Cardiac fibroblast (primary cell): Measurements from ENCODE around the gene GRAP2.

Experiments
- DNase-seq, 2 donors: peaks; one replicate each; pipeline versions ENCODE4 v3.0.0 to v3.0.0-alpha.2; 2010; ENCODE audit warnings: low read depth in 2 of 2
- H3K4me3 ChIP-seq, 2 donors: replicated peaks in 1 of 2; 1 replicate in 1 of 2; 2 replicates in 1 of 2; pipeline ENCODE4 v1.5.1; 2011; ENCODE audit warnings: low read depth in 2 of 2, low read length in 2 of 2, mild to moderate bottlenecking in 2 of 2, moderate library complexity in 1 of 2
- TF ChIP-seq, protein P1 (sequence below): IDR thresholded peaks from one replicate; pipeline ENCODE4 v1.5.1; 2011; ENCODE audit warnings: low read depth, mild to moderate bottlenecking, low read length, inconsistent platforms

The GRAP2 gene

DNA sequence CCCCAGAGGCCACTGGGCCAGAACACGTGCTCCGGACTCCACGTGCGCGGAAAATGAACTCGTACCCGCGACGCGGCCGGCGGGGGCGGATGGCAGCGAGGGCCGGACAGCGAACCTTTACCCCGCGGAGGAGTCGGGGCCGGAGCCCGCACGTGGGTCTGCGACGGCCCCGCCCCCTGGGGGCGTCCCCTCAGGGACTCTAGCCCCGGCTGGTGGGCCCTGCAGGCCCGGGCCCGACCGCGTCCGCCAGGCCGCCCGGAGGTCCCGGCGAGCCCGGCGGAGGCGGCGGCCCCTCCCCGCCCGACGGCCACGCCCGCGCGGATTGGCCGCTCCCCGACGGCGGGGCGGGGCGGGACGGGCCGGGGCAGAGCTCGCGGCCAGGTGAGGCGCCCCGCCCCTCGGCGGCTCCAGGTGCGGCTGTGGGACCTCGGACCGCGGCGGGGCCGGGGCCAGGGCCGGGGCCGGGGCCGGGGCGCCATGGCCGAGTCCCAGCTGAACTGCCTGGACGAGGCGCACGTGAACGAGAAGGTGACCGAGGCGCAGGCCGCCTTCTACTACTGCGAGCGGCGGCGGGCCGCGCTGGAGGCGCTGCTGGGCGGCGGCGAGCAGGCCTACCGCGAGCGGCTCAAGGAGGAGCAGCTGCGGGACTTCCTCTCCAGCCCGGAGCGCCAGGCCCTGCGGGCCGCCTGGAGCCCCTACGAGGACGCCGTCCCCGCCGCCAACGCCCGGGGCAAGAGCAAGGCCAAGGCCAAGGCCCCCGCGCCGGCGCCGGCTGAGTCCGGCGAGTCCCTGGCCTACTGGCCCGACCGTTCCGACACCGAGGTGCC is 93.9 kb downstream of the GRAP2 start, which contains the start of gene FAM83F:
Gene FAM83F (plus strand): TSS at position 389 of the 827 bp plus-strand sequence. CDS start 89 bp downstream, at position 478.
- H3K4me3 ChIP-seq, result no peak within 1 kb of the TSS
- DNase-seq, result no peak
- TF ChIP-seq, protein P1, sequence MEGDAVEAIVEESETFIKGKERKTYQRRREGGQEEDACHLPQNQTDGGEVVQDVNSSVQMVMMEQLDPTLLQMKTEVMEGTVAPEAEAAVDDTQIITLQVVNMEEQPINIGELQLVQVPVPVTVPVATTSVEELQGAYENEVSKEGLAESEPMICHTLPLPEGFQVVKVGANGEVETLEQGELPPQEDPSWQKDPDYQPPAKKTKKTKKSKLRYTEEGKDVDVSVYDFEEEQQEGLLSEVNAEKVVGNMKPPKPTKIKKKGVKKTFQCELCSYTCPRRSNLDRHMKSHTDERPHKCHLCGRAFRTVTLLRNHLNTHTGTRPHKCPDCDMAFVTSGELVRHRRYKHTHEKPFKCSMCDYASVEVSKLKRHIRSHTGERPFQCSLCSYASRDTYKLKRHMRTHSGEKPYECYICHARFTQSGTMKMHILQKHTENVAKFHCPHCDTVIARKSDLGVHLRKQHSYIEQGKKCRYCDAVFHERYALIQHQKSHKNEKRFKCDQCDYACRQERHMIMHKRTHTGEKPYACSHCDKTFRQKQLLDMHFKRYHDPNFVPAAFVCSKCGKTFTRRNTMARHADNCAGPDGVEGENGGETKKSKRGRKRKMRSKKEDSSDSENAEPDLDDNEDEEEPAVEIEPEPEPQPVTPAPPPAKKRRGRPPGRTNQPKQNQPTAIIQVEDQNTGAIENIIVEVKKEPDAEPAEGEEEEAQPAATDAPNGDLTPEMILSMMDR, result no peak

DNA sequence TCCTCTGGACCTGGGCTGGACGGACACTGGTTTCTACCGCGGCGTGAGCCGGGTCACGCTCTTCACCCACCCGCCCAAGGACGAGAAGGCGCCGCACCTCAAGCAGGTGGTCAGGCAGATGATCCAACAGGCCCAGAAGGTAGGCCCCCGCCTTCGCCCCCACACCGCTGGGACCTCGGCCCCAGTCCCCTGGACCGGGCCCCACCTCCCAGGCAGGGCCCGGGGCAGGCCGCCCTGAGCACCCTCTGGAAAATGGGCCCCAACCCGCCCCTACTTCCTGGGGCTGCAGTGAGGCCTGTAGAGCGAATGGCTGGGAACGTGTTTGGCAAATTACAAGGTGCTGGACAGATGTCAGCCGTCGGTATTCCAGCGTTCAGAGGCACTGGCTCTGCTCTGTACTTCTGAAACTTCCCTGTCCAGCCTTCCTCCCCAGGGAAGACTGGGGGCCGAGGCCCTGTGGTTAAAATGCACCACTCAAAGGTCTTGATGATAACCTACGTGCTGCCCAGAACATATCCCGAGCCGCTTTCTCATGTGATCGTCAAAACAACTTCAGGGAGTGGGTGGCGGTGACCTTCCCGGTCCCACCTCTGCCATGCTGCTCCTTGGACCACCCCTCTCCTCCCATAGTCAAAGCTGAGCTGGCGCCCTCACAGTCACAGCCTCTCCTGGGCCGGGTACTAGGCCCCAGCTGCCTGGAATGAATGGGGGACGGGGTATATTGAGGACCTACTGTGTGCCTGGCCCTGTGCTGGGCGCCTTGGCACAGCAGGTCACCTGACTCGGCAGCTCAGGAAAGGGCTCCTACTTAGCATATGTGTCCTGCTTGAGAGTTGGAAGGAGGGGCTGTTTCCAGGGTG is 94.7 kb downstream of the GRAP2 start:
- DNase-seq, result no peak
- H3K4me3 ChIP-seq, result no peak overlapping the region
- TF ChIP-seq, protein P1, result no peak

DNA sequence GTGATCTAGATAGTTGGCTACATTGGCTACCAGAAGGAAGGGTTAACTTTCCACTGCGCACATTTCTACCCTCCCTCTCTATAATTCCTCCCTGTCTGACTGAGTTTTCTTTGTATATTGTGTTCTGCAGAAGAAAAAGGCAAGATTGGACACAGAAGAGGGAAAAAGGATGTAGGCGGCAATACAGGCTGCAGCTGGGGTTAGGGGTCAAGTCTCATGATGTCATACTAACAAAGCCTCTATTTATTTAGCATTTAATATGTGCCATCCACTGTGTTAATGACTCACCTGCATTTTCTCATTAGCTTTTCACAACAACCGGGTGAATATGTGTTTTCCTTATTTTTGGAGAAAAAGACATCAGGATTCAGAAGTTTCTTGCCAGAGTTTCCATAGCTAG is 95.8 kb downstream of the GRAP2 start:
- TF ChIP-seq, protein P1, result no peak
- DNase-seq, result no peak
- H3K4me3 ChIP-seq, result no peak overlapping the region

DNA sequence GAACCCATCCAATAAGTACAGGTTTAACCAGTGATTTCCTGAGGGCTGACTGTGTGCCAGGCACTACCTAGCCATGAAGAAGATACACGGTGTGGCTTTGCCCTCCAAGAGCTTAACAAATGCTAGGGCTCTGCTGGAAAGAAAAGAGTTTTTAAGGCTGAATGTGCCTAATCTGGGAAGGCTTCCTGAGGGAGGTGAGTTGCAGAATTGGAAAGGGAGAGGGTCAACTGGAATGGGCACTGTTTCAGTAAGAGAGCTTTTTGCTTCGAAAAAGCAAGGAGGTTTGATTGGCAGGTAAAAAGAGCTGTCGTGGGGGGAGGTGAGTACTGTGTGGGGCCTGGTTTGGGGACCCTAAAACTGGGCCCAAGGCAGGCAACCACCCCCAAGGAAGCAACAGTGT is 96.5 kb downstream of the GRAP2 start:
- DNase-seq, result no peak
- H3K4me3 ChIP-seq, result no peak overlapping the region
- TF ChIP-seq, protein P1, result no peak

DNA sequence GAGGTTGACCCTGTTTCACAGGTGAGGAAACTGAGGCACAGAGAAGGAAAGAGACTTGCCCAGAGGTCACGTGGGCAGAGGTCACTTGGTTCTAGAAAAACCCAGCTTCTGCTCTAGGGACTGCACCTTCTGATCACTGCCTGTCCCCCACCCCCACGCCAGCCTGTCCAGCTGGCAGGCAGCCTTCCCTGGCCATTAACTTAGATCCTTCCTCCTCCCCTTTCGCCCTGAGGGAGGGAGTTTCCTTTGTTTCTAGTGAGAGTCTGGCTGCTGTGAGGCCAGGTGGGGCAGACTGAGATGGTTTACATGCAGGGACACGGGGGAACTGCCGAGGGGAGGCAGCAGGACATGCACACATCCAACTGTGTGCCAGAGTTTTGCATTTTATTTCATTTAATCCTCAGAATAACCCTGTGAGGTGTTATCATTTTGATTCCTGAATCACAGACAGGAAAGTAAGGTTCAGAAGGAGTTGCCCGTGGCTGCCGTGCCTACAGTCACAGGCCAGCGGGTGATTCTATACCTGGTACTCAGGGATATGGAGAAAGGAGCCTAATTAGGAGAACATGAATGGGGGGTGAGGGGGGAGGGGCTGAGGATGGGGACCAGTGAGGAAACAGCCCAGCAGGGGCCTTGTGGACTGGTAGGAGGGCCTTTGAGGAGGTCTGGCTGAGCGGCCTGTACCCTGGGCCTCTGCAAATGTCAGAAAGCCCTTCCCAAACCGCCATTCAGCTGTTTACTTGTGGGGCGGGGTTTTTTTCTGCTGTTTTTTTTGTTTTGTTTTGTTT is 97.2 kb downstream of the GRAP2 start:
- peak; percentile 5 to 34 for DNase-seq
- H3K4me3 ChIP-seq, result no peak overlapping the region
- TF ChIP-seq, protein P1, result no peak

DNA sequence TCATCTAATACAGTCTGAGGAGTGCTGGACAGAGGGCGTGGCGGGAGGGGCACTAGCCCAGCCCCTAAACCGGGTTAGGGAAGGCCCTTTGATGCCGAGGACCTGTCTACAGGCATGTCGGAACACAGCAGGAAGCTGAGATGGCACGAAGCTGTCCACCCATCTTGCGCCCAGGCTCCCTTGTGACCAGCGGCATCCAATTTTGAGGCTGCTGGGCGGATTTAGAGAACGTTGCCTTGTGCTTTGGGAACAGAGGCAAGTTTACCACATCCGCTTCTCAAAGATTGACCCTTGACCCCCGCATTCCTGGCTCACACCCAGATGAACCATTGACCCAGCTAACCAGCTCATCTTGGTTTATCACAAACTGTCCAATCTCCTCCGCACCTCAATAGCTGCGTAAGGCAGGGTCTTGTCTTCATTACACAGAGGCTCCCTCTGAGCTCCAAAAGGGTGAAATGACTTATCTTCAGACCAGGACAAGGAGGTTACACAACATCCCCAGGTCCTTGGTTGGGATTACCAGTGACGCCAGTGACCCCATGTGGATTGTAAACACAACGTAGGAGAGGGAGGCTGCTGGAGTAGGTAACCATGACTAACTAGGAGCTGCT is 98.4 kb downstream of the GRAP2 start:
- TF ChIP-seq, protein P1, result peak; percentile 3
- no peak overlapping the region for H3K4me3 ChIP-seq
- DNase-seq, result peak; percentile 54 to 68
